Heart left ventricle (tissue), 13 donors: Measurements from ENCODE around the gene PLEKHM2.

Experiments used
- CTCF ChIP-seq, 12 donors: fragments of 200-600 bp; sonication (generic) in 4 of 12; IDR thresholded peaks; one replicate each; pipeline versions ENCODE4 v1.5.0 to v1.8.0; 2018 to 2022; ENCODE audit warnings: antibody characterized with exemption in 12 of 12, mild to moderate bottlenecking in 5 of 12
- POLR2A ChIP-seq, 2 donors: fragments of 450-650 bp; IDR thresholded peaks; one replicate each; pipeline ENCODE4 v1.6.1; 2017; ENCODE audit warnings: antibody characterized with exemption in 2 of 2, mild to moderate bottlenecking in 2 of 2, moderate library complexity in 2 of 2
- donor health status: ischemic (EF 13 %, LVEDD 7.1; RV severe dilation, severe dysfunction).
- donor health status: DM: no; HTN: yes; CAD: no.
- donor health status: DM: no; HTN: no; CAD: no.
- donor health status: ischemic (EF 25% LVEDD 6.9; RV normal size, moderate dysfunction).
- donor health status: ischemic (EF 25% LVEDD 5.7; RV mildly dilated, moderate dysfunction).
- donor health status: ischemic (EF 35%, LVEDD 5.7; RV mildly dilated, moderate dysfunction).
- donor health status: nonischemic (EF 11% LVEDD 7.7; RV severe dilation, severe dysfunction).
- donor health status: DM: yes; HTN: yes; CAD: no.
- donor health status: PGD.
- donor health status: ischemic (EF 29% LVEDD 5.4; RV normal size, mild dysfunction).
- donor health status: nonischemic (EF 23%, LVEDD 6.1; RV moderate dilation, normal function).

GRCh38 chr1:15723631-15724246, 39.6 kb downstream of the PLEKHM2 start:
- TF ChIP-seq CTCF (IDR thresholded peaks at IDR 0.05) (no peak), POLR2A (IDR thresholded peaks at IDR 0.05) (no peak)
